HCT116 (cell line): ENCODE results near the gene RPL10A. TPM values are rescaled to one million over a fixed set of nuclear protein-coding genes. Genes with fewer than 3 reads are reported as not detected.
A peak's percentile ranks its signal among the peaks of the same experiment; 100 is the strongest.

Experiments used
- ATAC-seq: fragments of 200-7000 bp; cut with Tn5 transposase; 2 replicates; pipeline ENCODE4 v1.9.1; 2020; ENCODE audit warnings: mild to moderate bottlenecking, moderate library complexity
- BruUV-seq: library from RNA; stranded (reverse); fragments of 400-500 nt; replicated peaks from 2 replicates; lab custom pipeline; 2021; lab: Mats Ljungman, UMichigan
- CTCF ChIA-PET: fragments of 300-600 bp; sonication (Branson Sonifier 250); formaldehyde crosslinking; loops from one replicate; lab custom pipeline; 2021; ENCODE audit warnings: antibody characterized with exemption; lab: Charles Lee
- POLR2A ChIA-PET: fragments of 300-600, 350-600 bp; sonication (Branson Sonifier 250); formaldehyde crosslinking; loops from one replicate; lab custom pipeline; 2021; ENCODE audit warnings: antibody characterized with exemption; lab: Charles Lee
- RAD21 ChIA-PET, 2 experiments: fragments of 300-600 bp; sonication (Branson Sonifier 250); formaldehyde crosslinking; loops; one replicate each; lab custom pipeline; 2023; ENCODE audit warnings: low total read pairs in 2 of 2; ENCODE audit not compliant: uncharacterized antibody in 2 of 2, unreplicated experiment in 2 of 2, low non-redundant PET in 1 of 2; lab: Charles Lee
- DNase-seq: peaks from one replicate; pipeline ENCODE4 v3.0.0-alpha.2; 2010; ENCODE audit warnings: low read depth, low spot score
- H2AFZ ChIP-seq: fragments of 200-600 bp; shearing (Covaris generic), sonication (generic); 2 replicates; pipeline ENCODE4 v1.6.1; 2017; ENCODE audit warnings: low read depth, mixed run types, mixed read lengths, antibody characterized with exemption, low read length; ENCODE audit not compliant: poor library complexity, severe bottlenecking
- H3K27ac ChIP-seq: 2 replicates; pipeline ENCODE4 v1.5.1; 2012; ENCODE audit warnings: low read depth, low read length
- H3K27me3 ChIP-seq: fragments of 200-600 bp; sonication (generic); 2 replicates; pipeline ENCODE4 v1.6.1; 2016; ENCODE audit warnings: mixed run types, low read length, mixed read lengths; ENCODE audit not compliant: insufficient read depth
- H3K36me3 ChIP-seq, 2 experiments: fragments of 200-500 bp in 1 of 2; fragments of 200-600 bp in 1 of 2; sonication (Bioruptor generic) in 1 of 2; sonication (generic) in 1 of 2; 2 replicates each; pipeline versions ENCODE4 v1.5.1 to v1.6.1; 2014 to 2016; ENCODE audit warnings: low read length in 2 of 2, inconsistent platforms in 1 of 2, mixed read lengths in 1 of 2, mixed run types in 1 of 2; ENCODE audit not compliant: insufficient read depth in 2 of 2, control insufficient read depth in 1 of 2
- H3K4me1 ChIP-seq, 2 experiments: fragments of 200-600 bp in 1 of 2; sonication (generic) in 1 of 2; 2 replicates each; pipeline versions ENCODE4 v1.5.1 to v1.6.1; 2012 to 2017; ENCODE audit warnings: low read length in 2 of 2, inconsistent platforms in 1 of 2, mild to moderate bottlenecking in 1 of 2, mixed read lengths in 1 of 2, mixed run types in 1 of 2, moderate library complexity in 1 of 2; ENCODE audit not compliant: insufficient read depth in 2 of 2, control insufficient read depth in 1 of 2
- H3K4me2 ChIP-seq: fragments of 200-600 bp; sonication (generic); 2 replicates; pipeline ENCODE4 v1.6.1; 2017; ENCODE audit warnings: mixed run types, low read length, mixed read lengths
- H3K4me3 ChIP-seq, 2 experiments: fragments of 200-600 bp in 1 of 2; sonication (generic) in 1 of 2; replicated peaks in 1 of 2; 2 replicates each; pipeline ENCODE4 v1.5.1; 2011 to 2016; ENCODE audit warnings: low read length in 2 of 2, control low read depth in 1 of 2, low read depth in 1 of 2, mild to moderate bottlenecking in 1 of 2, mixed read lengths in 1 of 2, mixed run types in 1 of 2
- H3K79me2 ChIP-seq: fragments of 200-600 bp; sonication (generic); 2 replicates; pipeline ENCODE4 v1.6.1; 2017; ENCODE audit warnings: mild to moderate bottlenecking, mixed run types, low read length, moderate library complexity, mixed read lengths; ENCODE audit not compliant: insufficient read depth
- H3K9ac ChIP-seq: fragments of 200-600 bp; sonication (generic); 2 replicates; pipeline ENCODE4 v1.6.1; 2016; ENCODE audit warnings: low read length, mixed read lengths
- H3K9me2 ChIP-seq: fragments of 200-600 bp; sonication (generic), shearing (Covaris generic); 2 replicates; pipeline ENCODE4 v1.6.1; 2017; ENCODE audit warnings: mixed run types, mild to moderate bottlenecking, moderate library complexity; ENCODE audit not compliant: insufficient read depth
- H3K9me3 ChIP-seq, 2 experiments: fragments of 200-500 bp in 1 of 2; fragments of 200-600 bp in 1 of 2; sonication (Bioruptor generic) in 1 of 2; sonication (generic) in 1 of 2; 2 replicates each; pipeline ENCODE4 v1.6.1; 2014 to 2017; ENCODE audit warnings: low read length in 2 of 2, mixed read lengths in 2 of 2, inconsistent platforms in 1 of 2, low read depth in 1 of 2, mild to moderate bottlenecking in 1 of 2, mixed run types in 1 of 2, moderate library complexity in 1 of 2; ENCODE audit not compliant: control insufficient read depth in 1 of 2, insufficient read depth in 1 of 2
- H4K20me1 ChIP-seq: fragments of 200-600 bp; sonication (generic), shearing (Covaris generic); 2 replicates; pipeline ENCODE4 v1.6.1; 2017; ENCODE audit warnings: mixed run types, mild to moderate bottlenecking, moderate library complexity; ENCODE audit not compliant: insufficient read depth
- EGR1 ChIP-seq: IDR thresholded peaks from 2 replicates; pipeline ENCODE4 v1.6.1; 2012; ENCODE audit warnings: low read depth
- POLR2AphosphoS5 ChIP-seq: IDR thresholded peaks from 2 replicates; pipeline ENCODE4 v1.6.1; 2011; ENCODE audit warnings: mild to moderate bottlenecking, low read depth, low read length, moderate library complexity
- SRF ChIP-seq: IDR thresholded peaks from 2 replicates; pipeline ENCODE4 v1.6.1; 2012; ENCODE audit warnings: low read depth
- ZFX ChIP-seq: fragments of 450-650 bp; IDR thresholded peaks from 2 replicates; pipeline ENCODE4 v1.6.1; 2017
- intact Hi-C: fragments of 100-400 bp; cut with micrococcal nuclease; formaldehyde crosslinking; loops from 2 replicates; pipeline ENCODE4 v1.10.0; 2022
- total RNA-seq: library from RNA; stranded (reverse); gene quantifications from one replicate; pipeline ENCODE4 v1.2.1, GENCODE V29; 2021; ENCODE audit not compliant: unreplicated experiment
- TF ChIP-seq, protein P1 (sequence below), 3 experiments: fragments of 200-600 bp in 1 of 3; sonication (generic) in 1 of 3; IDR thresholded peaks in 2 of 3; conservative IDR thresholded peaks in 1 of 3; 2 replicates each; pipeline ENCODE4 v1.5.1; 2012 to 2017; ENCODE audit warnings: low read depth in 2 of 3, low read length in 2 of 3, antibody characterized with exemption in 1 of 3, borderline replicate concordance in 1 of 3, control low read depth in 1 of 3, mild to moderate bottlenecking in 1 of 3, mixed read lengths in 1 of 3, mixed run types in 1 of 3, moderate library complexity in 1 of 3; ENCODE audit not compliant: insufficient read depth in 1 of 3

Gene RPL10A
- total RNA-seq, 1 experiment from 2014 or later: 1,981 TPM

GRCh38 chr6:35491558-35492257 lies 23.5 kb downstream of the RPL10A start:
- TF ChIP-seq POLR2AphosphoS5 (no peak), ZFX (no peak), EGR1 (no peak), SRF (no peak)
- TF ChIP-seq, protein P1, sequence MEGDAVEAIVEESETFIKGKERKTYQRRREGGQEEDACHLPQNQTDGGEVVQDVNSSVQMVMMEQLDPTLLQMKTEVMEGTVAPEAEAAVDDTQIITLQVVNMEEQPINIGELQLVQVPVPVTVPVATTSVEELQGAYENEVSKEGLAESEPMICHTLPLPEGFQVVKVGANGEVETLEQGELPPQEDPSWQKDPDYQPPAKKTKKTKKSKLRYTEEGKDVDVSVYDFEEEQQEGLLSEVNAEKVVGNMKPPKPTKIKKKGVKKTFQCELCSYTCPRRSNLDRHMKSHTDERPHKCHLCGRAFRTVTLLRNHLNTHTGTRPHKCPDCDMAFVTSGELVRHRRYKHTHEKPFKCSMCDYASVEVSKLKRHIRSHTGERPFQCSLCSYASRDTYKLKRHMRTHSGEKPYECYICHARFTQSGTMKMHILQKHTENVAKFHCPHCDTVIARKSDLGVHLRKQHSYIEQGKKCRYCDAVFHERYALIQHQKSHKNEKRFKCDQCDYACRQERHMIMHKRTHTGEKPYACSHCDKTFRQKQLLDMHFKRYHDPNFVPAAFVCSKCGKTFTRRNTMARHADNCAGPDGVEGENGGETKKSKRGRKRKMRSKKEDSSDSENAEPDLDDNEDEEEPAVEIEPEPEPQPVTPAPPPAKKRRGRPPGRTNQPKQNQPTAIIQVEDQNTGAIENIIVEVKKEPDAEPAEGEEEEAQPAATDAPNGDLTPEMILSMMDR (IDR thresholded peaks at IDR 0.05 in 2 of 3, conservative IDR thresholded peaks at IDR 0.05 in 1 of 3; ENCODE audit: borderline replicate concordance in 1 of 3, insufficient read depth in 1 of 3, low read depth in 2 of 3, low read length in 2 of 3): no peak
- TF ChIP-seq, all 23 proteins: peak for 0
- POLR2A ChIA-PET: interaction anchor here (1.4 kb wide), 1 partner anchor 10 kb away, joined by 3 read pairs; no protein-coding TSS in a partner anchor
- Histone ChIP-seq H3K9ac (no peak overlapping the region), H3K9me2 (no peaks in the 10 kb centered on the region), H3K79me2 (peaks cover 64% of the 10 kb centered on the region), H2AFZ (no peak overlapping the region), H3K4me1 (peaks cover 56 to 74% of the 10 kb centered on the region in 2 experiments), H4K20me1 (no peaks in the 10 kb centered on the region), H3K4me3 (no peak overlapping the region), H3K9me3 (no peaks in the 10 kb centered on the region), H3K36me3 (no peaks in the 10 kb centered on the region), H3K27ac (no peak overlapping the region; the same call in 1 of the 2 replicates), H3K27me3 (no peaks in the 10 kb centered on the region), H3K4me2 (peak overlapping the region; percentile 21)
- ATAC-seq (no peak), DNase-seq (no peak)
- intact Hi-C loops: no loop called here
- RAD21 ChIA-PET: no interaction called here
- CTCF ChIA-PET: no interaction called here
- BruUV-seq: no TSS peak
